Neuron (in vitro differentiated cells): ENCODE data around the gene STN1.

Source experiments
- H2AFZ ChIP-seq: one replicate; pipeline ENCODE4 v1.6.1; 2013; ENCODE audit warnings: low read depth, mild to moderate bottlenecking, inconsistent platforms, low read length, moderate library complexity
- H3K27me3 ChIP-seq: one replicate; pipeline ENCODE4 v1.6.1; 2013; ENCODE audit warnings: low read length; ENCODE audit not compliant: insufficient read depth
- H3K36me3 ChIP-seq: one replicate; pipeline ENCODE4 v1.6.1; 2013; ENCODE audit warnings: low read length; ENCODE audit not compliant: insufficient read depth
- H3K4me1 ChIP-seq: one replicate; pipeline ENCODE4 v1.6.1; 2013; ENCODE audit warnings: low read length; ENCODE audit not compliant: insufficient read depth
- H3K4me3 ChIP-seq: 2 replicates; pipeline ENCODE4 v1.5.1; 2013; ENCODE audit warnings: mild to moderate bottlenecking, low read length, moderate library complexity
- H3K9me3 ChIP-seq: one replicate; pipeline ENCODE4 v1.6.1; 2013; ENCODE audit warnings: low read length

The STN1 gene

DNA sequence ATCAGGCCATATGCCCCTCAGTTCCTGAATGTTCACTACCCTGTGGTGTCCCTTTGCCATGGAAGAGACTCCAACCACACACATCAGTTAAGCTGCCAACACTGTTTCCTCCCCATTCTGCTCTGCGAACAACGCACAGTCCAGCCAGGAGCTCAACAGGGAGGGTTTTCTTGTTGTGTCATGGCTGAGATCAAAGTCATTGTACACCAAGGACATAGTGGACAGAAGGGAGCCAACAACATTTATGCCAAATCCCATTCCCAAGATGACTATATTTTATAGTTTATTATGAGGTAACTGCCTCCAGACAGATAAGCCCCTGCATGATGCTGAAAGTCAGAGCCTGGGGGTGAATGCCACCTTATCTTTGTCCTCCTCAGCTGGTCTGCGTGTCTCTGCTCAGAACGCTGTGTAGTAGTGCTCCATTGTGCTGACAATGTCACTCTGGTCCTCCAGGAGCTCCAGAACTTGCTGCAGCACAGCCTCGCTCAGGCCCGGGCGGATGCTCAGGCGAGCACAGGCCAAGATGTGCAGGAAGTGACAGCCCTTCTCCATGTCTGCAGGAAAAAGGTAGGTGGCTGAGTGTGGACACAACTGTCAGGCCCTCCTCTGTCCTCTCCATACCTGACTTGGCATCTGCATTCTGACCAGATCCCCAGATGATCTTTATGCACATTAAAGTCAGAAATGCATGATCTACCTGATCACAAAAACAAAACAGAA, 35.5 kb downstream of the STN1 start:
- Histone ChIP-seq H3K4me3 (no peak overlapping the region), H3K9me3 (peaks cover 2% of the 10 kb centered on the region), H3K4me1 (no peaks in the 10 kb centered on the region), H2AFZ (no peak overlapping the region), H3K27me3 (no peaks in the 10 kb centered on the region), H3K36me3 (peaks cover 10% of the 10 kb centered on the region)

DNA sequence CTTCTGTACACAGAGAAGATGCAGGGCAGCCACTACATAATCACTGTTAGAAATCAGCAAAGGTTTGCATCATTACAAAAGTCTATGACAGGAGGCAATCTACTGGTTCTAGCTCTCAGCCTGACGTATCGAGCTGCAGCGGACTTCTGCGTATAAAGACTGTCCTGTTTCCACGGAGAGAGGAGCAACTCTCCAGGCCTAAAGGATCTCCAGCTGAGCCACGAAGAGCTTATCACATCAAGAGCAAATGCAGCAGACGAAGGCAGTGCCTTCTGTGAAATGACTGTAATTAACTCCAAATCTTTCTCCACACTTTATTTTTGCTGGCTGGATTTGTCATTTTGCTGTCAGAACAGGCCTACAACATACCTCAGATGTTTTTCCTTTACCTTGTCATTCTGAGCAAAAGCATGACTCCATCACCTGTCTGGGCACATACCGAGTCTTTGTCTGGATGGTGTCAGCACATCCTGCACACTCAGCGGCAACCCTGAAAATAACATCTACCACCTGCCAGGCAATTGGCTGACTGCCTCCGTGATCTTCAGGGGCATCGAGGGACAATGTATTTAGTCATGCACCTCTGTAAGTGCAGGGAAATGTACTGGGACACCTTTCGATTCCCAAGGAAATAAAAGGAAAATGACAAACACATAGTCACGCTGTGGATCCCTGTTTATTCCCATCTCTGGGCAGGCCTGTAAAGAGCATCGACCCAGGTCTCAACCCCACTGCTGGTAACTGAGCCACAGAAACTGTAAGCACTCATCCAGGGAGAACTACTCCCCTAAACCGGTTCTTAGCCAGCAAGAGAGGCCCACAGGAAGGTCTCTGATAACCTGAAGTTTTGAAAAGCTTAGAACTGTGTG, 36.3 kb downstream of the STN1 start:
- Histone ChIP-seq H3K27me3 (no peaks in the 10 kb centered on the region), H3K4me3 (no peak overlapping the region), H3K36me3 (peaks cover 5% of the 10 kb centered on the region), H2AFZ (no peak overlapping the region), H3K4me1 (no peaks in the 10 kb centered on the region), H3K9me3 (peaks cover 2% of the 10 kb centered on the region)

DNA sequence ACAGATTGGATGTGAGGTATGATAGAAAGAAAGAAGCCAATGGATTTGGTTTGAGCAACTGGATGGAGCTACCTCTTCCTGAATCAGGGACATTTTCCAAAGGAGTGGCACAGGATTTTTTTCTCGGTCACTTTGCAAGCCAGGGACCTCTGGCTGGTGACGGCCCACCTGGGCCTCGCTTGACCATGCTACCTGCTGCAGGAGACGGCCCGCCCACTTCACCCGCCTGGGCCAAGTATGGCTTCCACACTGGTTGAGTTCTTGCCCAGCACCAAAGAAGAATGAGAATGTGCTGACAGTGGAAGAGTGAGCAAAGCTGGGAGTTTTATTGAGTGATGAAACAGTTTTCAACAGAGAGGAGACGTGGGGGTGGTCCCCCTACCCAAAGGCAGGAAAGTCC, 38.2 kb downstream of the STN1 start:
- Histone ChIP-seq H3K36me3 (peaks cover 5% of the 10 kb centered on the region), H3K9me3 (peaks cover 2% of the 10 kb centered on the region), H3K4me1 (no peaks in the 10 kb centered on the region), H2AFZ (no peak overlapping the region), H3K27me3 (no peaks in the 10 kb centered on the region), H3K4me3 (no peak overlapping the region)

DNA sequence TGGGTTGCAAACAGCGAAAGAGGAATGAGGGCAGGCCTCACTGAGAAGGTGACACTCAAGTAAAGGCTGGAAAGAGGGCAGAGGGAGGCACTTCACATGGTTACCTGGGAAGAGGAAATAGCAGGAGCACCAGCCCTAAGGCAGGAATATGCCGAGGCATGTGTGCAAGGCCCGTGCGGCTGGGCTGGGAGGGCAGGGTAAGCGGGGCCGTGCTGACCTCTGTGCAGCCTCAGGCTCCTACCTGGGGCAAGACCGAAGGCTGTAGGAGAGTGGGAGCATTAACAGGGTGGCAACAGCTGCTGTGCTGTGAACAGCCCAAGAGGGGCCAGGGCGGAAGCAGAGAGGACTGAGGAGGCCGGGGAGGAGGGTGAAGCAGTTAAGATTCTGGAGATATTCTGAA, 38.6 kb downstream of the STN1 start:
- no peak overlapping the region for H2AFZ ChIP-seq
- no peaks in the 10 kb centered on the region for H3K4me1 ChIP-seq
- H3K36me3 ChIP-seq: peaks cover 5% of the 10 kb centered on the region
- H3K4me3 ChIP-seq: no peak overlapping the region
- no peaks in the 10 kb centered on the region for H3K27me3 ChIP-seq
- peaks cover 2% of the 10 kb centered on the region for H3K9me3 ChIP-seq

- Histone ChIP-seq H3K4me3 (no peak overlapping the region), H3K27me3 (no peaks in the 10 kb centered on the region), H3K9me3 (peaks cover 2% of the 10 kb centered on the region), H2AFZ (no peak overlapping the region), H3K36me3 (peaks cover 5% of the 10 kb centered on the region), H3K4me1 (no peaks in the 10 kb centered on the region)
These were observed 40.1 kb downstream of the STN1 start for GRCh38 chr10:103877861-103878260.

DNA sequence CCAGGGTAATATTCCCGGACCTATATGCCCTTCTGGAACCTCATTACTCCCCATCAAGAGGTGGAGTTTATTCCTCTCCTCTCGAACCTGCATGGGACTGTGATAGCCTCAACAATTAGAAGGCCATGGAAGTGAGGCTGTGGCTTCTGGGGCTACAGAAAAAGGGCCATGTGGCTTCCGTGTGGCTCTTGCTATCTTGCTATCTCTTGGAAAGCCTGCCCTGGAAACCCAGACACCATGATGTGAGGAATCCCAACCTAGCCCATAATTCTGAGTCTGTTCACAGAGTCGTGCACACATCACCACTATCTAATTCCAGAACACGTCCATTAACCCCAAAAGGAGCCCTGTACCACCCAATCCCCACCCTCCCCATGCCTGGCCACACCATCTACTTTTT, 41.8 kb downstream of the STN1 start:
- no peaks in the 10 kb centered on the region for H3K4me1 ChIP-seq
- peaks cover 2% of the 10 kb centered on the region for H3K9me3 ChIP-seq
- no peaks in the 10 kb centered on the region for H3K27me3 ChIP-seq
- no peak overlapping the region for H2AFZ ChIP-seq
- no peak overlapping the region for H3K4me3 ChIP-seq
- peaks cover 5% of the 10 kb centered on the region for H3K36me3 ChIP-seq

DNA sequence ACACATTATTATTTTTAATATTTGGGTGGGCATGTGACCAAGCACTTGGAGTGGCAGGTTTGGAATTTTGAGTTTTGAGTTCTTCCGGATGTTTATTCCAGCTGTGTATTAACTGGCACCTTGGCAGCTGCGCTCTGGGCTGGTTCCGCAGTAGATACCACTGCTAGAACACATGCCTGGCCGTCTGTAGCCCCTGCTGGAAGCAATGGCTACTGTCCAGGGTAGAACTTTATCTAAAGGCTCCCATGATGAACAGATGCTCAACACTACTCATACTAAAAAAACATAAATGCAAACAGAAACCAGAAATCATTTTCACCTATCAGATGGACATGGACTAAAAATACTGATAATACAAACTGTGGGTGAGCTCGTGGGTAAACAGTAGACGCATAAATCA, 43.3 kb downstream of the STN1 start:
- Histone ChIP-seq H3K27me3 (no peaks in the 10 kb centered on the region), H3K4me3 (no peak overlapping the region), H3K4me1 (no peaks in the 10 kb centered on the region), H2AFZ (no peak overlapping the region), H3K36me3 (peaks cover 5% of the 10 kb centered on the region), H3K9me3 (peaks cover 2% of the 10 kb centered on the region)

DNA sequence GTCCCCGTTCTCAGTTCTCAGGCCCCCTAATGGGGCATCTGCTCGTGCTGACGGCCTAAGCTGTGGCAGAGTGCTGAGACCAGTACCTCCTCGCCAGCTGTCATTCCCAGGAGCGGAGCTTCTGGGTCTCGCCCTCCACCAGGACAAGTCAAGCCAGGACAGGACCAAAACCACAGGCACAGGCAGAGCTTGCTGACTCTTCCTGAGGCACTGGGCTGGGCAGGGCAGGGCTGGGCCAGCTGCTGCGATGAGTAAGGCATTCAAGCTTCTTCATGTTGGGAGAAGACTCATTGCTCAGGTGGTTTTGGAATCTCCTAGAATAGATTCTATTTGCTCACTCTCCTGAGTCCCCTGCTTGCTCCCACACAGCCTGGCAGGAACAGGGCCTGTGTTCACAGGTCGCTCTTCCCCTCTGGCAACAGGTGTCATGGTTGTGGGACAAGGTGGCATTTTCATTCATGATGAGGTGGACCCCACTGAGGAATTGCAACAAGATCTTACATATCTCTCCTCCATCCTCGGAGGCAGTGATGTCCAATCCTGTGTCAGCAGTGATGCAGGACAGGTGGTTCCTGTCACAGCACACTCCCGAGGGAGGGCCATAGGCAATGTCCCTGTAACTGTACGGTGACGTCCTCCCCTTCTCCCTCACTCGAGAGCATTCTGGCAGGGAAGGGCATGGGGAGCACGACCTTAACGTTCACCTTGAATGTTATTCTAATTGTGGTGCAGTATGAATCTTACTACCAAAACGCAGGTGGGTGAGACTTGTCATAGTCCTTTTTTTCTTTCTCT, 45.6 kb downstream of the STN1 start:
- Histone ChIP-seq H2AFZ (no peak overlapping the region), H3K27me3 (no peaks in the 10 kb centered on the region), H3K36me3 (no peaks in the 10 kb centered on the region), H3K4me3 (no peak overlapping the region), H3K4me1 (no peaks in the 10 kb centered on the region), H3K9me3 (no peaks in the 10 kb centered on the region)

GRCh38 chr10:103871006-103871405, 47.0 kb downstream of the STN1 start:
- Histone ChIP-seq H2AFZ (no peak overlapping the region), H3K36me3 (no peaks in the 10 kb centered on the region), H3K27me3 (no peaks in the 10 kb centered on the region), H3K4me3 (no peak overlapping the region), H3K9me3 (no peaks in the 10 kb centered on the region), H3K4me1 (no peaks in the 10 kb centered on the region)

GRCh38 chr10:103870516-103870915, 47.5 kb downstream of the STN1 start:
- Histone ChIP-seq H3K4me1 (no peaks in the 10 kb centered on the region), H3K9me3 (no peaks in the 10 kb centered on the region), H3K36me3 (no peaks in the 10 kb centered on the region), H3K4me3 (no peak overlapping the region), H3K27me3 (no peaks in the 10 kb centered on the region), H2AFZ (no peak overlapping the region)

DNA sequence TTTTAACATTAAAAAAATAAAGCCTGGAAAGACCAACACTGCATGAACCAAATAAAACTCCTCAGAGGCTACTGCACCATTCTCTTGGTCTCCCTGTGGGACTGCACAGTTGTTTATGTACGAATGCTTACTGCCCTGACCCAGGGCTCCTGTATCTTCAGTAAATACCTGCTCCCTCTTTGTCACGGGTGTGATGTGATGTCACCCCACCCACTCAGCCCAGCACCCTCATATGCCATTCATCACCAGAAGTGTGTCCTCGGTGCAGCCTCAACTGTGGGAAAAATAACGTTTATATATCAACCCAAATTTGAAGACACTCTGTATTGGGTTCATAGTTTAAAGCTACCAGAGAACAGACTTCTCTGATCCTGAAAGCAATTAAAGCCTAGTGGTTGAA, 48.6 kb downstream of the STN1 start:
- no peaks in the 10 kb centered on the region for H3K9me3 ChIP-seq
- H3K4me1 ChIP-seq: no peaks in the 10 kb centered on the region
- no peaks in the 10 kb centered on the region for H3K27me3 ChIP-seq
- no peak overlapping the region for H3K4me3 ChIP-seq
- no peaks in the 10 kb centered on the region for H3K36me3 ChIP-seq
- no peak overlapping the region for H2AFZ ChIP-seq

- H3K36me3 ChIP-seq: no peaks in the 10 kb centered on the region
These were observed 49.8 kb downstream of the STN1 start for GRCh38 chr10:103868200-103868599.

GRCh38 chr10:103861505-103861904, 56.5 kb downstream of the STN1 start:
- Histone ChIP-seq H3K4me3 (no peak overlapping the region), H3K36me3 (no peaks in the 10 kb centered on the region), H2AFZ (no peak overlapping the region), H3K4me1 (no peaks in the 10 kb centered on the region), H3K27me3 (peaks cover 18% of the 10 kb centered on the region), H3K9me3 (no peaks in the 10 kb centered on the region)

More at GRCh38 chr10:103868200-103868599, 49.8 kb downstream of the STN1 start:
- no peaks in the 10 kb centered on the region for H3K9me3 ChIP-seq
- no peaks in the 10 kb centered on the region for H3K27me3 ChIP-seq
- H3K4me3 ChIP-seq: no peak overlapping the region
- no peak overlapping the region for H2AFZ ChIP-seq
- no peaks in the 10 kb centered on the region for H3K4me1 ChIP-seq
